ENCODE measurements around the gene ANKRD11. TPM values are rescaled to one million over a fixed set of nuclear protein-coding genes. Genes with fewer than 3 reads are reported as not detected.
A peak's percentile ranks its signal among the peaks of the same experiment; 100 is the strongest.

Gene ANKRD11
- total RNA-seq, 2 donors from 2014 or later: 118 to 159 TPM

- Histone ChIP-seq H3K9ac (ENCODE audit: extremely low read depth, low read length, poor library complexity, severe bottlenecking) (no peak overlapping the region), H3K4me1 (ENCODE audit: control insufficient read depth, insufficient read depth, low read length) (peaks cover 9% of the 10 kb centered on the region), H3K36me3 (ENCODE audit: control insufficient read depth, insufficient read depth, low read length) (peaks cover 6% of the 10 kb centered on the region), H3K4me3 (ENCODE audit: low read length) (no peak overlapping the region), H3K27ac (ENCODE audit: low read depth, low read length) (peak overlapping the region; percentile 89), H3K27me3 (ENCODE audit: control insufficient read depth, insufficient read depth, low read length, poor library complexity, severe bottlenecking) (no peaks in the 10 kb centered on the region), H3K9me3 (ENCODE audit: control insufficient read depth, low read length) (no peaks in the 10 kb centered on the region)
- DNase-seq: no peak
- peaks cover 11% of the 10 kb centered on the region for H3K36me3 Mint-ChIP-seq (ENCODE audit: low read depth)
- H3K4me1 Mint-ChIP-seq: peaks cover 29% of the 10 kb centered on the region
- 88 to 89% methylated on average over 13 to 20 of the region's 20 CpGs for WGBS, 2 experiments (ENCODE audit: insufficient coverage in 1 of 2, insufficient read length in 1 of 2)
- no peak overlapping the region for H3K4me3 Mint-ChIP-seq
- H3K27me3 Mint-ChIP-seq (ENCODE audit: insufficient read depth): no peaks in the 10 kb centered on the region
- H3K27ac Mint-ChIP-seq: peak overlapping the region; percentile 40
- no peak for TF ChIP-seq CTCF (conservative IDR thresholded peaks at IDR 0.05)
- H3K9me3 Mint-ChIP-seq: no peaks in the 10 kb centered on the region
Measured at GRCh38 chr16:89344846-89345611, 145.3 kb downstream of the ANKRD11 start.

DNA sequence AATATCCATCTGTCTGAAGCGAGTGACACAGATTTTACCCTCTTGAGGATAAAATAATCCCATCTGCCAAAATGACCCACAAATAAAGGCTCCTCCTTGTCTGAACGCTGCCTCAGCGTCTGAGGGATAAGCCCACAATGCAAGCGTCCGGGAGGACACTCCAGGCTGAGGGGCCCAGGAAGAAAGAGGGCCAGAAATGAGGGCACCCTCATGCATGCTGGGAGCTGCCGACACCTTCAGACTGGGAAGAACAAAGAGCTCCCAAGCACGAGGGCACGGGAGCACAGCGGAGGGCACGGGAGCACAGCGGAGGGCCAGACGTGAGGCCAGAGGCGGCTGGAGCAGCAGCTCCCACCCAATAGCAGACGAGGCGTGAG, 145.9 kb downstream of the ANKRD11 start:
- Histone ChIP-seq H3K4me1 (ENCODE audit: control insufficient read depth, insufficient read depth, low read length) (peaks cover 9% of the 10 kb centered on the region), H3K4me3 (ENCODE audit: low read length) (no peak overlapping the region), H3K36me3 (ENCODE audit: control insufficient read depth, insufficient read depth, low read length) (peaks cover 11% of the 10 kb centered on the region), H3K27me3 (ENCODE audit: control insufficient read depth, insufficient read depth, low read length, poor library complexity, severe bottlenecking) (no peaks in the 10 kb centered on the region), H3K9me3 (ENCODE audit: control insufficient read depth, low read length) (no peaks in the 10 kb centered on the region), H3K9ac (ENCODE audit: extremely low read depth, low read length, poor library complexity, severe bottlenecking) (no peak overlapping the region), H3K27ac (ENCODE audit: low read depth, low read length) (peak overlapping the region; percentile 89)
- Mint-ChIP-seq H3K4me3 (no peak overlapping the region), H3K36me3 (ENCODE audit: low read depth) (peaks cover 11% of the 10 kb centered on the region), H3K9me3 (no peaks in the 10 kb centered on the region), H3K27ac (peak overlapping the region; percentile 37), H3K4me1 (peaks cover 29% of the 10 kb centered on the region), H3K27me3 (ENCODE audit: insufficient read depth) (no peaks in the 10 kb centered on the region)
- 81 to 88% methylated on average over 6 to 15 of the region's 15 CpGs for WGBS, 2 experiments (ENCODE audit: insufficient coverage in 1 of 2, insufficient read length in 1 of 2)
- no peak for TF ChIP-seq CTCF (conservative IDR thresholded peaks at IDR 0.05)
- DNase-seq: no peak

DNA sequence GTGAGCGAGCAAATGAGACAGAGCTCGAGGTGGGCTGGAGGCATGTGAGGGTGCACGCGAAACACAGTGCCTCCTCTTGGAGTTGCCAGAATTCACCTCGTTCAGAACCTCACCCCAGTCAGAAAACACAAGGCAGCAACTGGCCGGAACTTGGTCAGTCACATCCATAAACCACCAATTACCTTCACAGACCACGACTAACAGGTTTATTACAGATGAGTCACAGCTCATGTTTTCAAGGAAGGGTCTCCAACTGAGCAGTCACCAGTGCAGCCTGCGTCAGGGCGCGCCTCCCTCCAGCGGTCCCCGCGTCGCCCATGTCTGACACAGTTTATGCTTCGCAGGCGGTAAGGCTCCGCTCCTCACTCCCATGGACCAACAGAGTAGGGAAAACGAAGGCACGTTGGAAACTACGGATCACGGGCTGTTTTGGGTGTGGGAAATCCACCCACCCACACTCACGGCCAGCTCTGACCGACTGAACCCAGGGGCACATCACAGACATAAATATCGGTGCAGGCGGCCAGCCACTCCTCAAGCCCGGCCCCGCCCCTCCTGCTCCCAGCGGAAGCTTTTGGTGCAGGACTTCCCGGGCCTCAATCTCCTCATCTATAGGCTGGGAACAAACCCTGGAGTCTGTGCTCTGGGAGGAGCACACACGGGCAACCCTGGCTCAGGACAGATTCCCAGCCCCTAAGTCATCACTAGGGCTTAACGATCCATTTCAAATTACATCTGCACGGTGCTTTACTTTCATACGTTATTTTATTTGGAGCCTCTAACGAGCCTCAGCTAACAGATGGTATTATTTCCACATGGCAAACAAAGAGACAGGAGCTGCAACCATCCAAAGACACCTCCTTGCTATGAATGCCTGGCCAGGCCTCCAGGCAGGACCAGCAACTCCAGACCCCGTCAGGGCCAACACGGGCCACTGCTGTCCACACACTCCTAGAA, 146.6 kb downstream of the ANKRD11 start:
- Mint-ChIP-seq H3K4me1 (peaks cover 34% of the 10 kb centered on the region), H3K27me3 (ENCODE audit: insufficient read depth) (no peaks in the 10 kb centered on the region), H3K4me3 (no peak overlapping the region), H3K27ac (peak overlapping the region; percentile 69), H3K36me3 (ENCODE audit: low read depth) (peaks cover 11% of the 10 kb centered on the region), H3K9me3 (no peaks in the 10 kb centered on the region)
- no peak for TF ChIP-seq CTCF (conservative IDR thresholded peaks at IDR 0.05)
- H3K4me3 ChIP-seq (ENCODE audit: low read length): no peak overlapping the region
- H3K36me3 ChIP-seq (ENCODE audit: control insufficient read depth, insufficient read depth, low read length): peaks cover 11% of the 10 kb centered on the region
- DNase-seq: no peak
- no peaks in the 10 kb centered on the region for H3K9me3 ChIP-seq (ENCODE audit: control insufficient read depth, low read length)
- no peaks in the 10 kb centered on the region for H3K27me3 ChIP-seq (ENCODE audit: control insufficient read depth, insufficient read depth, low read length, poor library complexity, severe bottlenecking)
- WGBS, 2 experiments (ENCODE audit: insufficient coverage in 1 of 2, insufficient read length in 1 of 2): 96 to 97% methylated on average over 22 to 36 of the region's 36 CpGs
- peak overlapping the region; percentile 89 for H3K27ac ChIP-seq (ENCODE audit: low read depth, low read length)
- peaks cover 9% of the 10 kb centered on the region for H3K4me1 ChIP-seq (ENCODE audit: control insufficient read depth, insufficient read depth, low read length)
- H3K9ac ChIP-seq (ENCODE audit: extremely low read depth, low read length, poor library complexity, severe bottlenecking): no peak overlapping the region

Data from endodermal cell (in vitro differentiated cells).